H1 (cell line): ENCODE measurements around the gene LUZP1.

Experiments used
- ATF3 ChIP-seq: IDR thresholded peaks from 2 replicates; pipeline ENCODE4 v1.6.1; 2011; ENCODE audit warnings: low read depth, mild to moderate bottlenecking, low read length; ENCODE audit not compliant: insufficient read depth
- BRCA1 ChIP-seq: IDR thresholded peaks from 2 replicates; pipeline ENCODE4 v1.6.1; 2012; ENCODE audit warnings: low read depth, low read length, improper control_type of control experiment
- CTCF ChIP-seq, 3 experiments: IDR thresholded peaks; 1 replicate in 2 of 3; 2 replicates in 1 of 3; pipeline versions ENCODE4 v1.5.1 to v1.6.1; 2011; ENCODE audit warnings: low read length in 3 of 3, mild to moderate bottlenecking in 3 of 3, inconsistent platforms in 2 of 3, low read depth in 1 of 3, moderate library complexity in 1 of 3; ENCODE audit not compliant: insufficient read depth in 1 of 3; ENCODE audit errors: control extremely low read depth in 1 of 3
- GTF2F1 ChIP-seq: IDR thresholded peaks from 2 replicates; pipeline ENCODE4 v1.6.1; 2012; ENCODE audit warnings: low read depth, low read length, improper control_type of control experiment, borderline replicate concordance
- HDAC2 ChIP-seq, 2 experiments: fragments of 300-600 bp in 1 of 2; sonication (generic) in 1 of 2; IDR thresholded peaks; 2 replicates each; pipeline ENCODE4 v1.6.1; 2011 to 2012; ENCODE audit warnings: low read depth in 2 of 2, low read length in 2 of 2, mild to moderate bottlenecking in 2 of 2, moderate library complexity in 2 of 2, borderline replicate concordance in 1 of 2, inconsistent platforms in 1 of 2

- TF ChIP-seq CTCF (IDR thresholded peaks at IDR 0.05; ENCODE audit: control extremely low read depth in 1 of 3, insufficient read depth in 1 of 3, low read depth in 1 of 3, low read length in 3 of 3) (no peak), GTF2F1 (no peak), BRCA1 (no peak), HDAC2 (IDR thresholded peaks at IDR 0.05; ENCODE audit: borderline replicate concordance in 1 of 2, low read depth in 2 of 2, low read length in 2 of 2) (no peak), ATF3 (no peak)
Measured at GRCh38 chr1:23200883-23201282, 32.2 kb upstream of the LUZP1 start.
